Epidermal melanocyte (primary cell): Measurements from ENCODE around the gene FBXL20.
"Not testable (repeated sequence)": the region's sequence is repeated elsewhere in the genome, so short reads cannot be mapped to it uniquely, and the experiment has no call there.

ENCODE experiments used
- DNase-seq: peaks from one replicate; pipeline ENCODE4 v3.0.0; 2011; ENCODE audit warnings: low spot score; ENCODE audit not compliant: insufficient read length

FBXL20 gene

GRCh38 chr17:39251997-39252396, 149.4 kb downstream of the FBXL20 start:
- DNase-seq: no peak

- not testable (repeated sequence) for DNase-seq
These were observed 151.3 kb downstream of the FBXL20 start for GRCh38 chr17:39250076-39250475.

GRCh38 chr17:39246274-39246673, 155.2 kb downstream of the FBXL20 start:
- DNase-seq: no peak

- DNase-seq: peak; percentile 81
These were observed 156.5 kb downstream of the FBXL20 start for GRCh38 chr17:39244600-39245570.

GRCh38 chr17:39244016-39244599, 157.3 kb downstream of the FBXL20 start:
- no peak for DNase-seq

GRCh38 chr17:39243155-39243554, 158.3 kb downstream of the FBXL20 start:
- no peak for DNase-seq

- peak; percentile 10 for DNase-seq
These were observed 160.8 kb downstream of the FBXL20 start for GRCh38 chr17:39240631-39241030.

- peak; percentile 12 for DNase-seq
These were observed 161.6 kb downstream of the FBXL20 start for GRCh38 chr17:39239640-39240314.

- peak; percentile 18 for DNase-seq
These were observed 163.0 kb downstream of the FBXL20 start for GRCh38 chr17:39238311-39238972.

GRCh38 chr17:39237586-39237985, 163.8 kb downstream of the FBXL20 start:
- no peak for DNase-seq

GRCh38 chr17:39236981-39237441, 164.4 kb downstream of the FBXL20 start:
- no peak for DNase-seq

- no peak for DNase-seq
These were observed 164.9 kb downstream of the FBXL20 start for GRCh38 chr17:39236450-39236927.

GRCh38 chr17:39235555-39236449, 165.6 kb downstream of the FBXL20 start:
- no peak for DNase-seq

- DNase-seq: peak; percentile 76
These were observed 169.6 kb downstream of the FBXL20 start for GRCh38 chr17:39231591-39232551.

GRCh38 chr17:39231091-39231561, 170.3 kb downstream of the FBXL20 start:
- DNase-seq: no peak

GRCh38 chr17:39230361-39230760, 171.1 kb downstream of the FBXL20 start:
- no peak for DNase-seq

- no peak for DNase-seq
These were observed 172.0 kb downstream of the FBXL20 start for GRCh38 chr17:39229274-39229913.

GRCh38 chr17:39227364-39227919, 174.0 kb downstream of the FBXL20 start:
- no peak for DNase-seq
